CD4-positive, alpha-beta T cell (primary cell): ENCODE results near the gene FRA10AC1. TPM values are rescaled to one million over a fixed set of nuclear protein-coding genes. Genes with fewer than 3 reads are reported as not detected.

Source experiments
- ATAC-seq: fragments of 200-7000 bp; cut with Tn5 transposase; one replicate; pipeline ENCODE4 v1.10.0; 2022; ENCODE audit warnings: mild to moderate bottlenecking; ENCODE audit not compliant: poor library complexity
- CTCF ChIA-PET: fragments of 350-600 bp; sonication (Branson Sonifier 250); formaldehyde crosslinking; loops from one replicate; lab custom pipeline; 2021; ENCODE audit warnings: antibody characterized with exemption, inconsistent platforms; lab: Charles Lee
- POLR2A ChIA-PET: fragments of 350-600 bp; sonication (Branson Sonifier 250); formaldehyde crosslinking; loops from one replicate; lab custom pipeline; 2021; ENCODE audit warnings: antibody characterized with exemption, inconsistent platforms; lab: Charles Lee
- DNase-seq, 14 experiments: peaks; one replicate each; pipeline ENCODE4 v3.0.0-alpha.2; 2013 to 2020; ENCODE audit warnings: mixed read lengths in 2 of 14
- H3K27ac ChIP-seq, 2 donors: one replicate each; pipeline versions ENCODE4 v1.5.1 to v1.7.0; 2013; ENCODE audit warnings: low read length in 2 of 2, low read depth in 1 of 2, mild to moderate bottlenecking in 1 of 2
- H3K27me3 ChIP-seq, 2 experiments: 1 replicate in 1 of 2; 2 replicates in 1 of 2; pipeline versions ENCODE4 v1.6.1 to v1.7.0; 2013; ENCODE audit warnings: low read length in 2 of 2, control low read depth in 1 of 2, mild to moderate bottlenecking in 1 of 2, moderate library complexity in 1 of 2; ENCODE audit not compliant: insufficient read depth in 2 of 2, control insufficient read depth in 1 of 2
- H3K36me3 ChIP-seq: one replicate; pipeline ENCODE4 v1.6.1; 2013; ENCODE audit warnings: low read length, control low read depth; ENCODE audit not compliant: insufficient read depth
- H3K4me1 ChIP-seq: one replicate; pipeline ENCODE4 v1.6.1; 2013; ENCODE audit warnings: low read length, control low read depth; ENCODE audit not compliant: insufficient read depth
- H3K4me3 ChIP-seq: one replicate; pipeline ENCODE4 v1.5.1; 2013; ENCODE audit warnings: mild to moderate bottlenecking, low read length, moderate library complexity
- H3K9me3 ChIP-seq, 2 experiments: 1 replicate in 1 of 2; 2 replicates in 1 of 2; pipeline versions ENCODE4 v1.6.1 to v1.7.0; 2013; ENCODE audit warnings: low read length in 2 of 2, mild to moderate bottlenecking in 2 of 2, control low read depth in 1 of 2, moderate library complexity in 1 of 2; ENCODE audit not compliant: control insufficient read depth in 1 of 2, insufficient read depth in 1 of 2
- H3K27ac Mint-ChIP-seq: one replicate; pipeline ENCODE4 v1.8.0; 2020; ENCODE audit warnings: mixed read lengths
- H3K27me3 Mint-ChIP-seq: one replicate; pipeline ENCODE4 v1.8.0; 2021; ENCODE audit warnings: mixed read lengths
- H3K36me3 Mint-ChIP-seq: one replicate; pipeline ENCODE4 v1.8.0; 2021; ENCODE audit warnings: low read depth, mixed read lengths
- H3K4me1 Mint-ChIP-seq: one replicate; pipeline ENCODE4 v1.8.0; 2021; ENCODE audit warnings: low read depth, mixed read lengths
- H3K4me3 Mint-ChIP-seq: one replicate; pipeline ENCODE4 v1.8.0; 2020; ENCODE audit warnings: mild to moderate bottlenecking, mixed read lengths
- H3K9me3 Mint-ChIP-seq: one replicate; pipeline ENCODE4 v1.8.0; 2020; ENCODE audit warnings: mixed read lengths
- CTCF ChIP-seq: fragments of 200-600 bp; IDR thresholded peaks from one replicate; pipeline ENCODE4 v1.8.0; 2022; ENCODE audit warnings: antibody characterized with exemption, mild to moderate bottlenecking
- intact Hi-C, 2 experiments: fragments of 100-400 bp; cut with DNase I in 1 of 2; cut with micrococcal nuclease in 1 of 2; formaldehyde crosslinking; loops; one replicate each; pipeline versions ENCODE4 v1.15.1 to v1.9.0; 2023 to 2025; cut with DNase I, micrococcal nuclease
- total RNA-seq, 174 experiments: library from RNA in 2 of 174; stranded (reverse) in 2 of 174; gene quantifications; one replicate each; pipeline ENCODE4 v1.2.3 and lab custom pipeline; 2021 to 2026

Gene FRA10AC1
- total RNA-seq, 2 experiments from 2014 or later = 10.0 to 10.3 TPM

GRCh38 chr10:93629647-93630305, 72.6 kb downstream of the FRA10AC1 start:
- H3K4me3 Mint-ChIP-seq = no peak overlapping the region

GRCh38 chr10:93628858-93629257, 73.5 kb downstream of the FRA10AC1 start:
- Histone ChIP-seq H3K4me1 (no peaks in the 10 kb centered on the region), H3K36me3 (no peaks in the 10 kb centered on the region), H3K27me3 (peaks cover 0 to 4% of the 10 kb centered on the region in 2 experiments), H3K27ac (no peak overlapping the region), H3K4me3 (no peak overlapping the region), H3K9me3 (no peaks in the 10 kb centered on the region)
- Mint-ChIP-seq H3K4me1 (no peaks in the 10 kb centered on the region), H3K9me3 (no peaks in the 10 kb centered on the region), H3K27ac (no peak overlapping the region), H3K36me3 (no peaks in the 10 kb centered on the region), H3K27me3 (peaks cover 41% of the 10 kb centered on the region), H3K4me3 (no peak overlapping the region)
- DNase-seq = no peak
- TF ChIP-seq CTCF = no peak
- CTCF ChIA-PET = no interaction called here
- ATAC-seq = no peak
- intact Hi-C loops = no loop called here
- POLR2A ChIA-PET = no interaction called here

More at GRCh38 chr10:93629647-93630305, 72.6 kb downstream of the FRA10AC1 start:
- TF ChIP-seq CTCF = no peak
- H3K9me3 Mint-ChIP-seq = no peaks in the 10 kb centered on the region
- no peaks in the 10 kb centered on the region for H3K4me1 Mint-ChIP-seq
- H3K36me3 Mint-ChIP-seq = no peaks in the 10 kb centered on the region
- no peaks in the 10 kb centered on the region for H3K9me3 ChIP-seq
- H3K27me3 Mint-ChIP-seq = peaks cover 44% of the 10 kb centered on the region
- H3K27me3 ChIP-seq = peaks cover 0 to 4% of the 10 kb centered on the region in 2 experiments
- H3K4me3 ChIP-seq = no peak overlapping the region
- ChIA-PET POLR2A (no interaction called here), CTCF (no interaction called here)
- intact Hi-C loops = no loop called here
- ATAC-seq = no peak
- no peak overlapping the region for H3K27ac ChIP-seq
- H3K27ac Mint-ChIP-seq = no peak overlapping the region
- DNase-seq = no peak
- no peaks in the 10 kb centered on the region for H3K4me1 ChIP-seq
- H3K36me3 ChIP-seq = no peaks in the 10 kb centered on the region

GRCh38 chr10:93622942-93623341, 79.5 kb downstream of the FRA10AC1 start:
- ChIA-PET CTCF (no interaction called here), POLR2A (no interaction called here)
- Histone ChIP-seq H3K27me3 (peaks cover 0 to 4% of the 10 kb centered on the region in 2 experiments), H3K4me3 (no peak overlapping the region), H3K36me3 (no peaks in the 10 kb centered on the region), H3K9me3 (no peaks in the 10 kb centered on the region), H3K4me1 (no peaks in the 10 kb centered on the region), H3K27ac (no peak overlapping the region)
- Mint-ChIP-seq H3K27me3 (peaks cover 12% of the 10 kb centered on the region), H3K9me3 (no peaks in the 10 kb centered on the region), H3K4me3 (no peak overlapping the region), H3K4me1 (no peaks in the 10 kb centered on the region), H3K27ac (no peak overlapping the region), H3K36me3 (no peaks in the 10 kb centered on the region)
- TF ChIP-seq CTCF = no peak
- DNase-seq (no peak), ATAC-seq (no peak)
- intact Hi-C loops = no loop called here
